Measurements from ENCODE around the gene LDHA.
"Not testable (repeated sequence)": the region's sequence is repeated elsewhere in the genome, so short reads cannot be mapped to it uniquely, and the experiment has no call there.

LDHA gene

GRCh38 chr11:18397921-18398320 is 3.6 kb downstream of the LDHA start:
- no peak overlapping the region for H3K4me3 ChIP-seq (replicated peaks; ENCODE audit: insufficient read depth, low read length)

GRCh38 chr11:18401077-18401476 is 6.7 kb downstream of the LDHA start:
- not testable (repeated sequence) for H3K27ac ChIP-seq (replicated peaks); DNase-seq (ENCODE audit: low read depth in 1 of 2, low spot score in 1 of 2); H3K4me3 ChIP-seq (replicated peaks; ENCODE audit: insufficient read depth, low read length); H3K27me3 ChIP-seq (ENCODE audit: insufficient read depth, poor library complexity, severe bottlenecking)

More at GRCh38 chr11:18397921-18398320, 3.6 kb downstream of the LDHA start:
- H3K27ac ChIP-seq (replicated peaks), result no peak overlapping the region
- H3K27me3 ChIP-seq (ENCODE audit: insufficient read depth, poor library complexity, severe bottlenecking), result no peaks in the 10 kb centered on the region
- TF ChIP-seq, protein P1, sequence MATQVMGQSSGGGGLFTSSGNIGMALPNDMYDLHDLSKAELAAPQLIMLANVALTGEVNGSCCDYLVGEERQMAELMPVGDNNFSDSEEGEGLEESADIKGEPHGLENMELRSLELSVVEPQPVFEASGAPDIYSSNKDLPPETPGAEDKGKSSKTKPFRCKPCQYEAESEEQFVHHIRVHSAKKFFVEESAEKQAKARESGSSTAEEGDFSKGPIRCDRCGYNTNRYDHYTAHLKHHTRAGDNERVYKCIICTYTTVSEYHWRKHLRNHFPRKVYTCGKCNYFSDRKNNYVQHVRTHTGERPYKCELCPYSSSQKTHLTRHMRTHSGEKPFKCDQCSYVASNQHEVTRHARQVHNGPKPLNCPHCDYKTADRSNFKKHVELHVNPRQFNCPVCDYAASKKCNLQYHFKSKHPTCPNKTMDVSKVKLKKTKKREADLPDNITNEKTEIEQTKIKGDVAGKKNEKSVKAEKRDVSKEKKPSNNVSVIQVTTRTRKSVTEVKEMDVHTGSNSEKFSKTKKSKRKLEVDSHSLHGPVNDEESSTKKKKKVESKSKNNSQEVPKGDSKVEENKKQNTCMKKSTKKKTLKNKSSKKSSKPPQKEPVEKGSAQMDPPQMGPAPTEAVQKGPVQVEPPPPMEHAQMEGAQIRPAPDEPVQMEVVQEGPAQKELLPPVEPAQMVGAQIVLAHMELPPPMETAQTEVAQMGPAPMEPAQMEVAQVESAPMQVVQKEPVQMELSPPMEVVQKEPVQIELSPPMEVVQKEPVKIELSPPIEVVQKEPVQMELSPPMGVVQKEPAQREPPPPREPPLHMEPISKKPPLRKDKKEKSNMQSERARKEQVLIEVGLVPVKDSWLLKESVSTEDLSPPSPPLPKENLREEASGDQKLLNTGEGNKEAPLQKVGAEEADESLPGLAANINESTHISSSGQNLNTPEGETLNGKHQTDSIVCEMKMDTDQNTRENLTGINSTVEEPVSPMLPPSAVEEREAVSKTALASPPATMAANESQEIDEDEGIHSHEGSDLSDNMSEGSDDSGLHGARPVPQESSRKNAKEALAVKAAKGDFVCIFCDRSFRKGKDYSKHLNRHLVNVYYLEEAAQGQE (IDR thresholded peaks at IDR 0.05; ENCODE audit: insufficient replicate concordance, low read depth), result no peak
- no peak for TF ChIP-seq POLR2AphosphoS5 (IDR thresholded peaks at IDR 0.05; ENCODE audit: low read depth)
- no peak for TF ChIP-seq SPI1 (IDR thresholded peaks at IDR 0.05; ENCODE audit: borderline replicate concordance, low read depth)
- TF ChIP-seq CTCF (IDR thresholded peaks at IDR 0.05; ENCODE audit: insufficient read depth, low read length), result no peak
- no peak for TF ChIP-seq GABPA (IDR thresholded peaks at IDR 0.05; ENCODE audit: low read depth)
- DNase-seq (ENCODE audit: low read depth in 1 of 2, low spot score in 1 of 2), result no peak

GRCh38 chr11:18404062-18404461 is 9.7 kb downstream of the LDHA start:
- no peak for TF ChIP-seq POLR2AphosphoS5 (IDR thresholded peaks at IDR 0.05; ENCODE audit: low read depth)
- no peak for TF ChIP-seq GABPA (IDR thresholded peaks at IDR 0.05; ENCODE audit: low read depth)
- TF ChIP-seq SPI1 (IDR thresholded peaks at IDR 0.05; ENCODE audit: borderline replicate concordance, low read depth), result no peak
- TF ChIP-seq, protein P1 (IDR thresholded peaks at IDR 0.05; ENCODE audit: insufficient replicate concordance, low read depth), result no peak
- no peak for TF ChIP-seq CTCF (IDR thresholded peaks at IDR 0.05; ENCODE audit: insufficient read depth, low read length)
- Histone ChIP-seq H3K4me3 (replicated peaks; ENCODE audit: insufficient read depth, low read length) (no peak overlapping the region), H3K27ac (replicated peaks) (no peak overlapping the region), H3K27me3 (ENCODE audit: insufficient read depth, poor library complexity, severe bottlenecking) (no peaks in the 10 kb centered on the region)
- DNase-seq (ENCODE audit: low read depth in 1 of 2, low spot score in 1 of 2), result no peak

GRCh38 chr11:18407400-18407799 is 13.0 kb downstream of the LDHA start:
- DNase-seq (ENCODE audit: low read depth in 1 of 2, low spot score in 1 of 2); H3K4me3 ChIP-seq (replicated peaks; ENCODE audit: insufficient read depth, low read length); H3K27ac ChIP-seq (replicated peaks): not testable (repeated sequence)

DNA sequence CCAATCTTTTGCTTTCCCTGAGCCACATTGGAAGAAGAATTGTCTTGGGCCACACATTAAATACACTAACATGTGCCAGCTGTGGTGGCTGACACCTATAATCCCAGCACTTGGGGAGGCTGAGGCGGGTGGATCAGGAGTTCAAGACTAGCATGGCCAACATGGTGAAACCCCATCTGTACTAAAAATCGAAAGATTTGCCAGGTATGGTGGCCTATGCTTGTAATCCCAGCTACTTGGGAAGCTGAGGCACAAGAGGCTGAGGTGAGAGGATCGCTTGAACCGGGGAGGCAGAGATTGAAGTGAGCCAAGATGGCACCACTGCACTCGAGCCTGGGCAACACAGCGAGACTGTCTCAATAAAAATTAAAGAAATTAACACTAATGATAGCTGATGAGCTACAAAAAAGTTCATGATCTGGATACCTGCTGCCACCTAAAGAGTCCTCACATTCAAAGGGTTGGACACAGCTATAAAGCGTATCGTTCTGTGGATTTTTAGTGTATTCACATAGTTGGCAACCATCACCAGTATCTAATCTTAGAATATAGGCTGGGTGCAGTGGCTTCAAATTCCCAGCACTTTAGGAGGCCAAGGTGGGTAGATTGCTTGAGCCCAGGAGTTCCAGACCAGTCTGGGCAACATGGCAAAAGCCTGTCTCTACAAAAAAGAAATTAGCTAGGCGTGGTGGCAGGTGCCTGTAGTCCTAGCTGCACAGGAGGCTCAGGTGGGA is 14.4 kb downstream of the LDHA start:
- DNase-seq (ENCODE audit: low read depth in 1 of 2, low spot score in 1 of 2), result no peak
- H3K27me3 ChIP-seq (ENCODE audit: insufficient read depth, poor library complexity, severe bottlenecking), result no peaks in the 10 kb centered on the region

More at GRCh38 chr11:18407400-18407799, 13.0 kb downstream of the LDHA start:
- H3K27me3 ChIP-seq (ENCODE audit: insufficient read depth, poor library complexity, severe bottlenecking), result not testable (repeated sequence)

More for the DNA sequence above, 14.4 kb downstream of the LDHA start:
- Histone ChIP-seq H3K27ac (replicated peaks) (no peak overlapping the region), H3K4me3 (replicated peaks; ENCODE audit: insufficient read depth, low read length) (no peak overlapping the region)
- TF ChIP-seq, protein P1 (IDR thresholded peaks at IDR 0.05; ENCODE audit: insufficient replicate concordance, low read depth), result no peak
- TF ChIP-seq POLR2AphosphoS5 (IDR thresholded peaks at IDR 0.05; ENCODE audit: low read depth), result peak; percentile 80
